ENCODE measurements around the gene KLRG1. TPM values are rescaled to one million over a fixed set of nuclear protein-coding genes. Genes with fewer than 3 reads are reported as not detected.

Gene KLRG1
- total and polyA plus RNA-seq, 9 of the 15 experiments (the other 6 are each of a cell fraction or from before 2014, with no cell fraction given) = 1.4 to 7.2 (median 2.1) TPM

DNA sequence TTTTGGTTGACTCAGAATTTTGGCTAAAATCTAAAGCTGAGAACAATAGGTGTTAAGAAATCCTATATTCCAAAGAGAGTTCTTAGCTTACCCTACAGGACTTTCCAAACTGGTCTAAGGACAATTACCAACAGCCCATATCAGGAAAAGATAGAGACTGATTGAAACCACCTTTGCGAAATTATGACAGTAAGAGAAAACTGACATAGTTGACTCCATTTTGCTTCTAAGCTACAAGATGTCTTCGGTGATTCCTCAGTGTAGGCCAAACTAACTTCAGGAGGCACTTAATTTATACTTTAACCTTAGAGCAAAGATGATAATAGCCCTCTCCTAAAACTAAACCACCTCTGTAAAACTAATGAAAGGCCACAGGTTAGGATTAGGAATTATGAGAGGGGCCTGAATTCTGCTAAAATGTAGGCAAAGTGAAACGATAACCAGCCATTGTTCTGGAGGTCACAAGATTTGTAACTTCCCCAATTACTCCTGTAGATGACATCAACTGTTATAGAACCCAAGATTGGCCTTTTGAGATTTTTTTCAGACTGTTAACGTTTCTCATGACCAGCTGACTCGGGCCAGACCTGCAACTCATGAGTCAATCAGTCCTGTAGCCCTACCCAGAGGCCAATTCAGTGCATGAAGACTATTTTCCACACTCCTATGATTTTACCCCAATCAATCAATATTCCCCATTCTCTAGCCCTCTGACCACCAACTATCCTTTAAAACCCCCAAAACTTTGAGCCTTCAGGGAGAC, 43.0 kb downstream of the KLRG1 start (continued):
- no peak for TF ChIP-seq YY1 (IDR thresholded peaks at IDR 0.05; ENCODE audit: borderline replicate concordance in 1 of 3, control insufficient read depth in 1 of 3, extremely low read depth in 1 of 3, insufficient read depth in 3 of 3, insufficient read length in 1 of 3, insufficient replicate concordance in 2 of 3, low read depth in 1 of 3, low read length in 2 of 3)
- no peak for TF ChIP-seq IRF9 (tag; IDR thresholded peaks at IDR 0.05)
- peak in 1 of 3 experiments; percentile 27; a peak in 1 of 6 replicates for TF ChIP-seq CTCF (IDR thresholded peaks at IDR 0.05 in 2 of 3, conservative IDR thresholded peaks at IDR 0.05 in 1 of 3; ENCODE audit: insufficient read depth in 2 of 3, low read depth in 1 of 3, low read length in 3 of 3)
- 0 out of 2 replicates have a peak, but pooled peaks have one; percentile 17 for TF ChIP-seq ZNF384 (IDR thresholded peaks at IDR 0.05; ENCODE audit: low read depth, low read length)
- TF ChIP-seq ZNF77 (CRISPR knock-in tag; IDR thresholded peaks at IDR 0.05) = no peak
- TF ChIP-seq SMAD1 (IDR thresholded peaks at IDR 0.05; ENCODE audit: low read depth, low read length, partially characterized antibody) = no peak
- TF ChIP-seq STAG1 (CRISPR knock-in tag; IDR thresholded peaks at IDR 0.05; ENCODE audit: borderline replicate concordance) = no peak
- TF ChIP-seq ZKSCAN1 (IDR thresholded peaks at IDR 0.05; ENCODE audit: low read depth, low read length) = no peak
- no peak for TF ChIP-seq SMARCA5 (IDR thresholded peaks at IDR 0.05)
- TF ChIP-seq SIN3A (IDR thresholded peaks at IDR 0.05; ENCODE audit: borderline replicate concordance in 2 of 2, control insufficient read depth in 1 of 2, low read depth in 2 of 2, low read length in 2 of 2) = no peak
- TF ChIP-seq, protein P1, sequence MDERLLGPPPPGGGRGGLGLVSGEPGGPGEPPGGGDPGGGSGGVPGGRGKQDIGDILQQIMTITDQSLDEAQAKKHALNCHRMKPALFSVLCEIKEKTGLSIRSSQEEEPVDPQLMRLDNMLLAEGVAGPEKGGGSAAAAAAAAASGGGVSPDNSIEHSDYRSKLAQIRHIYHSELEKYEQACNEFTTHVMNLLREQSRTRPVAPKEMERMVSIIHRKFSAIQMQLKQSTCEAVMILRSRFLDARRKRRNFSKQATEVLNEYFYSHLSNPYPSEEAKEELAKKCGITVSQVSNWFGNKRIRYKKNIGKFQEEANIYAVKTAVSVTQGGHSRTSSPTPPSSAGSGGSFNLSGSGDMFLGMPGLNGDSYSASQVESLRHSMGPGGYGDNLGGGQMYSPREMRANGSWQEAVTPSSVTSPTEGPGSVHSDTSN (CRISPR knock-in tag; IDR thresholded peaks at IDR 0.05; ENCODE audit: low read depth) = no peak
- TF ChIP-seq, protein P1 (tag; conservative IDR thresholded peaks at IDR 0.05; ENCODE audit: low read depth) = 0 out of 2 replicates have a peak, but pooled peaks have one; percentile 7
- TF ChIP-seq ASH1L (IDR thresholded peaks at IDR 0.05; ENCODE audit: borderline replicate concordance, low read depth, partially characterized antibody) = no peak
- no peak for TF ChIP-seq ZNF655 (CRISPR knock-in tag; IDR thresholded peaks at IDR 0.05)

Data from K562 (cell line).